ENCODE measurements around the gene TMX2.
A peak's percentile ranks its signal among the peaks of the same experiment; 100 is the strongest.
"Not testable (repeated sequence)": the region's sequence is repeated elsewhere in the genome, so short reads cannot be mapped to it uniquely, and the experiment has no call there.

Gene TMX2

DNA sequence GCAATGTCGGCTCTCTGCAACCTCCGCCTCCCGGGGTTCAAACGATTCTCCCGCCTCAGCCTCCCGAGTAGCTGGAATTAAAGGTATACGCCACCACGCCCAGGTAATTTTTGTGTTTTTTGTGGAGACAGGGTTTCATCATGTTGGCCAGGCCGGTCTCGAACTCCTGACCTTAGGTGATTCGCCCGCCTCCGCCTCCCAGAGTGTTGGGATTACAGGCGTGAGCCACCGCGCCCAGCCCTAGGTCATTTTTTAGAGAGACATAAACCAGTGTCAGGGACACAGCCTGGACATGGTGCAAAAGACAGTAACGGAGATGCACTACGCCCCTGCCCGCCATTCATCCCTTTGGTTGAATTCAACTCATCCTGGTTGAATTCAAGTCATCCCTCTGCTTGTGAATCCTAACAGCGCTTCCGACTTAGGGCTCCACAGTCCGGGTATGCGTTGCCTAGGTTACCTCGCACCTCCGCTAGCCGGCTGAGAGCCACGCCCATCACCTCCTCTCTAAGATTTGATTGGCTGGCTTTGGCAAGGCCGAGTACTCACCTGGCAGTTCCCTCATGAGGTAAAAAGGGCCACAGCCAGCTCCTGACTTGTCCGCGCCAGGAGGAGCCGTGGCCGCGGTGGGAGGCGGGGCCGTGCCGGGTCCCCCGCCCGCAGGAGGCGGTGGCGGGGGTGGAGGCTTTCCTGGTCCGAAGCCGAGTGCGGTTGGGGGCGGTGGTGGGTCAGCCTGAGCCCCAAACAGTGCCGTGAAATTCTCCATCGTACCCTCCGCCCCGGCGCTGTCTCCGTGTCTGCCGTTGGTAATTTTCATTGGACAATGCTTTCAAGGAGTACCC, 758 bp upstream of the TMX2 start, which contains the start of gene MED19:
Gene MED19, minus strand, starts transcription at position 802 of the 842 bp plus-strand sequence. Its CDS starts 36 bp downstream, at position 766.
- DNase-seq (ENCODE audit: low spot score) (peak; percentile 79), FAIRE-seq (no peak)

DNA sequence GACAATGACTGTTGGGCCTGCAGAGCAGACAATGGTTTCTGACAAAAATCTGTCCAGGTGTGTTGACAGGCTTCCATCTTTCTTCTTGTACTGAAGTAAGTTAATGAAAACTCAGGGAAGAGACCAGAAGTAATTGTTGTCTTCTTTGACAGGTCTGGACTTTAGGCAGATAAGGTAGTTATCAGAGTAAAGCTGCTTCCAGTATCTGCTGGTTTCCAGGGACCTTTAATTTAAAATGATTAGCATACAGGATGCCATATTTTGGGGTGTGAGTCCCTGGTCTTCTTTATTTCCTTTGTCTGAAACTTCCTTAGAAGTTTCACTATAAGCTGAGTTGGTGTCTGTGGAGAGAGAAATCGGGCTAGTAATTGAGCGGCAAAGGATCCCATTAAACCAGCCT, 1.4 kb downstream of the TMX2 start:
- FAIRE-seq (no peak), DNase-seq (ENCODE audit: low spot score) (no peak)

DNA sequence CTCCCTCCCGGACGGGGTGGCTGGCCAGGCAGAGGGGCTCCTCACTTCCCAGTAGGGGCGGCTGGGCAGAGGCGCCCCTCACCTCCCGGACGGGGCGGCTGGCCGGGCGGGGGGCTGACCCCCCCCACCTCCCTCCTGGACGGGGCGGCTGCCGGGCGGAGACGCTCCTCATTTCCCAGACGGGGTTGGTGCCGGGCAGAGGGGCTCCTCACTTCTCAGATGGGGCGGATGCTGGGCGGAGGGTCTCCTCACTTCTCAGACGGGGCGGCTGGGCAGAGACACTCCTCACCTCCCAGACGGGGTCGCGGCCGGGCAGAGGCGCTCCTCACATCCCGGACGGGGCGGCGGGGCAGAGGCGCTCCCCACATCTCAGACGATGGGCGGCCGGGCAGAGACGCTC, 4.3 kb downstream of the TMX2 start:
- not testable (repeated sequence) for DNase-seq (ENCODE audit: low spot score); FAIRE-seq

DNA sequence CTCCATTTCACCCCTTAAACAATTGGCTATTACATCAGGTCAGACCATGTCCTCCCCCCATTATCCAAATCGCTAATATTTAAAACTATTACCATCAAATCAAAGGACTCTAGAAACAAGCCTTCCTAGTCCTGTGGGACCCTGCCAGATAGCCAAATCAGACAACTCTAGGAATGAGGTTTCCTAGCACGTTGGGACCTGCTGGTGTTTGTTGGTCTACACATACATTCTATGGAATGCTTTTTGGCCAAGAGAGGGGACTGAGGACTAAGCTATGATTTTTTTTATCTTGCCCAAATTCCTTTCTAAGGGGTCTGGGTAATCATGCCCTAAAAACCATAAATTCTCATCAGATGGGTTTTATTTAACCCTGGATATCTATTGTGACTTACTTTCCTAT, 14.8 kb downstream of the TMX2 start:
- no peak for FAIRE-seq

DNA sequence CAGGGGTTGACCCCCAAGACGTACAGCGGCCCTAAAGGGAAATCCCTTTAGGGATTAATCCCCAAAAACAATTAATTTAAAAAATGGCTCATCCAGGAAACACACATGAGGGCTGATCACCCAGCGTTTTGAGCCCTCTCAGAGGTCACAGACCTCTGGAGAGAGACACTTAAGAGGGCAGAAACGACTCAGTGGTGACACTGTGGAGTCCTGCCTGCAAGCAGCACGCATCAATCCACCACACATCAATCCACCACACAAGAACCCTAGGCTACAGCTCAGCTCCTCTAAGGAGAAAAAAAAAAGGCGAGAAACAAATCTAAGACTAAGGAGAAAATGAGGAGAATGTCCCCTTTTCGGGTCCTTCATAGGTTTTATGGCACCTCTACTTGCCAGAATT, 16.4 kb downstream of the TMX2 start:
- DNase-seq (ENCODE audit: low spot score) (no peak), FAIRE-seq (no peak)

More for the DNA sequence above, 14.8 kb downstream of the TMX2 start:
- no peak for DNase-seq (ENCODE audit: low spot score)

DNA sequence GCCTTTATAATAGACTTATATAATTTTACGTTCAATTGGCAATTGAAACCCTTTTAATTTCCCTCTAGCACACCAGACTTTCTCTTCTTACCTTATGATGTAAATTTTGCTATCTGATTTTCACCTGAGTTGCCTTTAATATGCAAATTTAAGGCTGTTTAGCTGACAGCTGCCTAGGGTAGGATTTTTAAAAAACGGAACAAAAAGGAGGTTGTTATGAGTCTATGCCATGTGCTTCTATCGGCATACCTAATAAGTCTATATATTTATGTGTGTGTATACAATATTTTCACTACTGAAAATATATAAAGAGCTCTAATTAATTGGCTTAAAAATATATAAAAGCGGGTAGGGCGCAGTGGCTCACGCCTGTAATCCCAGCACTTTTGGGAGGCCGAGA, 17.1 kb downstream of the TMX2 start:
- FAIRE-seq (no peak), DNase-seq (ENCODE audit: low spot score) (no peak)

DNA sequence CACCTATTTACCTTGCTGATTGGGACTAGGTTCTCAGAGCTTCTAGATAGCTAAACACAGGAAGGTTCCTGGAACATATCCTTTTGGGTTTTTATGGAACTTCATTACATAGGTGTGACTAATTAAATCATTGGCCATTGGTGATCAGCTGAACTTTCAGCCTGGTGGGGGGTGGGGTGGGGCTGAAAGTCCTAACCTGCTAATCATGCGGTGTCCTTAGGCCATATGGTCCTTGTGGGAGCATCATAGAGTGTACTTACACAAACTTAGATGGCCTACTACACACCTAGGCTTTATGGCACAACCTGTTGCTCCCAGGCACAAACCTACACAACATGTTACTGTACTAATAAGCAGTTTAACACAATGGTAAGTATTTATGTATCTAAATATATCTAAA, 20.3 kb downstream of the TMX2 start:
- no peak for FAIRE-seq

DNA sequence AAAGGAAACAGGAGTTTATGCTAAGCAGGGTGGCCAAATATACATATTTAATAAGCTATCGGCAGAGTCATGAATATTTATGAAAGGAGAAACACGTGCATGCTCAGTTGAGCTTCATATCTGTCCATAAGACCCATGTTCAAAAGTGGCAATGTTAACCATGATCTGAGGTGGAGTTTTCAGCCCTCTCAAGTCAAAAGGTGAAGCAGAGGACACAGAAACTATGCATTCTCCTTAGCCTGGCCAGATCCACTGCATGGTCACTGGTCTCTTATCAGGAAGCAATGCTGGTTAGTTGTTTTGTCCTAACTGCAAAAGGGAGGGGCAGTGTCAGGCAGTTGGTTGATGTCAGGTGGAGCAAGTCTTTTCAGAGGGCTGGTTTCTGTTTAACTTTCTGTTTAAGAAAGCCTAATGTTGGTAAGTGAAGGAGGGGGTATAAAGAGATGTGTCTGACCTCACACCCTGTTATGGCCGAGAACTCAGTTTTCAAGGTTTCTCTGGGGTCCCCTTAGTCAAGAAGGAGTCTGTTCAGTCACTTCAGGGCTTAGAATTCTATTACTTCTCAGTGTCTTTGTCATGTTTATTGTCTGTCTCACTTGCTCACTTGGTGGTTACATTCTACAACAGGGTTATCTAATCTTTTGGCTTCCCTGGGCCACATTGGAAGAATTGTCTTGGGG, 23.4 kb downstream of the TMX2 start:
- DNase-seq (ENCODE audit: low spot score): no peak

More for the DNA sequence above, 20.3 kb downstream of the TMX2 start:
- DNase-seq (ENCODE audit: low spot score): no peak

DNA sequence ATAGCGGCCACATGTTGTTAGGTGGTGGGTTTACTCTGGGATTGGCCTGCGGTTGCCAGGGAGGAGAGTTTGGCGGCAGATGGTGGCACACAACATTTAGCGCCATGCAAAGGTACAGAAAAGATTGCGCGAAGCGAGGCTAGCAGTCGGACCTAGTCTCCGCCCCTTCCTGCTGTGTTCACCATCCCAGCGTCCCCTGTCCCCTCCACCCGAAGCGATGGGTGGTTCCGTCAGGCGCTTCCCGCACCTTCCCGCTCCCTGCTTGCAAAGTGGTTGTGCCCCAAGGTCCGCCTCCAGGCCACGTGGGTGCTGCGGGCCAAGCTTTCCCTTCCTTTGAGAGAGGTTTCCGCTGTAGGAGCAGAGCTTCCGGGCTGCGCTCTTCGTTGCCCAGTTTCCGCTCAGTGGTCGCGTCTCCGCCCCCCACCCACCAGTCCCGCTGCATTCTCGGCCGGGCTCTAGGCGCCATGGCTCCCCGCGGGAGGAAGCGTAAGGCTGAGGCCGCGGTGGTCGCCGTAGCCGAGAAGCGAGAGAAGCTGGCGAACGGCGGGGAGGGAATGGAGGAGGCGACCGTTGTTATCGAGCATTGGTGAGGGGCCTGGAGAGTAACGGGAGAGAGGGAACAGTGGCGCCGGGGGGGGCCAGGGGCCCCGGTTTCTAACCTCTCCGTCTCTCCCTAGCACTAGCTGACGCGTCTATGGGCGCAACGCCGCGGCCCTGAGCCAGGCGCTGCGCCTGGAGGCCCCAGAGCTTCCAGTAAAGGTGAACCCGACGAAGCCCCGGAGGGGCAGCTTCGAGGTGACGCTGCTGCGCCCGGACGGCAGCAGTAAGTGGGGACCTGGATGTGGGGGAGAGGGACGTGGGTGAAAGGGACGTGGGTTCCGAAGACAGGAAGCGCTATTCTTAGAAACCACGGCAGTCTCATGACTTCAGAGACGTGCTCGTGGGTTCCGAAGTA, 29.0 kb downstream of the TMX2 start, which contains the start of gene SELENOH:
Gene SELENOH, plus strand, starts transcription at position 360 of the 955 bp plus-strand sequence. Its CDS starts 105 bp downstream, at position 465.
- DNase-seq (ENCODE audit: low spot score) (peak; percentile 89), FAIRE-seq (peak; percentile 14)

More for the DNA sequence above, 23.4 kb downstream of the TMX2 start:
- no peak for FAIRE-seq

DNA sequence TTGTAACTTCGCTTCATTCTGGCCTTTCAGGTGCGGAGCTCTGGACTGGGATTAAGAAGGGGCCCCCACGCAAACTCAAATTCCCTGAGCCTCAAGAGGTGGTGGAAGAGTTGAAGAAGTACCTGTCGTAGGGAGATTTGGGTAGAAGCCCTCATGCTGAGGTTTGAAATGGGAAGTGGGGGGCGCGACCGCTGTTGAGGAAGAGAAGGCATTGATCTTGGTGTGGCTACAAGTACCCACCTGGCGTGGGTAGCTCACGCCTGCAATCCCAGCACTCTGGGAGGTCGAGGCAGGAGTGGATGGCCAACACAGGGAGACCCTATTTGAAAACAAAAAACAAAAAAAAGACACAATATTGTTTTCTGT, 29.7 kb downstream of the TMX2 start:
- no peak for FAIRE-seq

DNA sequence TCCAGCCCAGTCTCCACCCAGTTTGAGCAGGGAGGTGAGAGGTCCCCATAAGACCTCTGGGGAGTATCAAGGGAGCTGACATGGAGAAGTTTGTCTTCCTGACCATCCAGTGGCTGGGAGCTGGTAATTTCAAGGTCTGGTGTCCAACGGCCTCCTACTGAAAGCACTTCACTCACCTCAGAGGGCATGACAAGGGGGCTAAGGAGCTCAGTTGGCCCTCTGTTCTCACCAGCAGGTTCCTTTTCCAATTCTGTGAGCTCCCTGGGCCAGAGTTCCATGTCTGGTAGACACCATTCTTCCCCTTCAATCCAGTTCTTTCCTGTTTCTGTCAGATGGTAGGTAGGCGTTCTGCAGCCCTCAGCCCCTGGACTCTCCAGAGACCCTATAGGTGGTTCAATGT, 32.0 kb downstream of the TMX2 start:
- DNase-seq (ENCODE audit: low spot score) (no peak), FAIRE-seq (no peak)

More for the DNA sequence above, 29.7 kb downstream of the TMX2 start:
- no peak for DNase-seq (ENCODE audit: low spot score)

DNA sequence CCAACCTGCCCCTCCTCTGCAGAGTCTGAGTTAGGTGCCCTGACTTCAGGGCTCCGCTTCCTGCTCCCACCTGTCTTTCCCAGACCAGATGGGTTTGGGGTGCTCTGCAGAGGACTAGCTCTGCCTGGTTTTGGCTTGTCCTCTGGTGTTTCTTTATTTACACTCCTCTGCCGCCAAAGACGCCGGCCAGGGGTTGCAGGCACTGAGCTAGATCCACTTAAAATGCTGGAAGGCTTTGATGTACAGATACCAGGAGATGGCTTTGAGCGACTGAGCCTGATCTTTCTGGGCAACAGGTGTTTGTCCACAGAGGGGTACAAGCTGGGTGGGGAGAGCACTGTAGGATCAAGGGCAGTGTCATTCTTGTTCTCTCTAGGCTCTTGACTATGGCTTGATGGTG, 32.8 kb downstream of the TMX2 start:
- DNase-seq (ENCODE audit: low spot score) (no peak), FAIRE-seq (no peak)

DNA sequence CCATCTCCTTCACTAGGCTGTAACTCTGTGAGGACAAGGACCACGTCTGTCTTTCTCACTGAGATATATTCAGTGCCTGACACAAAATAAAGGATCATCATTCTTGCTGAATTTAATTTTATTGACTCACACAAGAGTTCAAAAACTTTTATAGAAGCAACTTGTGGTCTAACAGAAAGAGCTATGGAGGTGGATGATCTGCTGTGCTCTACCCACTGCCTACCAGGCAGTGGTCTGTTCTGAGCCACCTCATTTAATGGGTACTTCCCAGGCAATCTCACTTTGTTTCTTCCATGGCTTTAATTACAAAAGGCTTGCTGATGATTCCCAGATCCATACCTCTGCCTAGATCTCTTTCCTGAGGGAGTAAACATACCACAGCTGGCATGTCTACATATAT, 34.5 kb downstream of the TMX2 start:
- no peak for DNase-seq (ENCODE audit: low spot score)
- FAIRE-seq: no peak

DNA sequence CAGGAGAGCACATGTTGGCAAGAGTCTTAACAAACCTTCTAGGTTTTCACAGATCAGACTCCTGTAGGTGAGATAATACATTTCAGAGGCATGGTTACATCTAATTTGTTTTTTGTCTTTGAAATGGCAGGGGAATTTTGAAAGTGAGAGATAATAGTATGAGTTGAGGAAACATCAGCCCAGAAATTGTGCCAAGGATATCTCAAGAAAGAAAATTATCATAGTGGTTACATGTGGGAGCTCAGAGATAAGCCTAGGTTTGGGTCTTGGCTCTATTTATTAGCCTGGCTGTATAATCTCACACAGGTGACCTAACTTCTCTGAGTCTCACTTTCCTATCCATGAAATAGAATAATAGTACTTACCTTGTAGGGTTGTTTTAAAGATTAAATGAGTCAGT, 38.8 kb downstream of the TMX2 start:
- no peak for FAIRE-seq

DNA sequence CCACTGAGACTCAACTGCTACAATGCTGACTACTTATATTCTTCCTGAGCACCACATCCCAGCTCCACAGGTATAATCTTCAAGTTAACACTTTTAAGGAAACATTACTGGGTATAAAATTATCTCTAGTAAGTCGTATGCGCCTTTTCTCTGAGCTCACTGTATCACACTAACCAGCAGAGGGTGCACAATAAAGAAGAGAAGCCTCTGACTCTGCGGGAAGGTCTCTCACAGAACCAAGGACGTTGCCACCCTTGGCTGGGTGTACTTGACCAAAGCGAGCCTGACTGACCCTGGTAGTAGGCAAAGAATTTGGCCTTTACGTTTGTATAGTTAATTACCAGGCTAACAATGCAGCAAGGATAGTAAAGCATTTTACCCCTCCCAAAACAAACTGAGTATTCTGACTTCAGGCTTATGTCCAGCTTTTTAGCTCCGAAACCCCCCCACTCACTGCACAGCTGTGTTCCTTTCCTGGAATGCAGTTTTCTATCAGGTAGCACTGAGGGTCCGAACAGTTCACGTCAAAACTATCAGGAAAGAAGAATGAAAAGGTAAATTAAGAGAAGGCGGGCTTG, 39.4 kb downstream of the TMX2 start, which contains the start of gene BTBD18:
Gene BTBD18, minus strand, starts transcription at position 144 of the 578 bp plus-strand sequence. CDS start 631 bp downstream, outside the sequence.
- DNase-seq (ENCODE audit: low spot score) (no peak), FAIRE-seq (no peak)

More for the DNA sequence above, 38.8 kb downstream of the TMX2 start:
- DNase-seq (ENCODE audit: low spot score): no peak

DNA sequence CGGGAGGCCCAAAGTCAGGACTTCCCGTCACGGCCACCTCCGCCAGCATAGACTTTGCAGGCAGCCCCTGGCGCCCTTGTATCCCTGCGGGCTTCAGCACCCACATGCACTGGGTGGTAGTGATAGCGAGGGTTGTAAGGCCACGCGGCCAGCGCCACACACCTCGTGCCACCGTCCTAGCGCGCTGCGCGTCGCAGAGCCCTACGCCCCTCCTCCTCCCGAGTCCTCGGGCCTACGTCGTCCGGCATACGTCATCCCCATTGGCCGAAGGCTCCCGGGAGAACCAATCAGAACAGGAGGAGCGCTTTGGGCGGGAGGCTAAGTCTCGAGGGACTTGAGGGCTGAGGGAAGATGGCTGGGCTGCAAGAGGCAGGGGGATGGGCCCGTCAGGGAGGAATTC, 40.6 kb downstream of the TMX2 start:
- FAIRE-seq (no peak), DNase-seq (ENCODE audit: low spot score) (no peak)

DNA sequence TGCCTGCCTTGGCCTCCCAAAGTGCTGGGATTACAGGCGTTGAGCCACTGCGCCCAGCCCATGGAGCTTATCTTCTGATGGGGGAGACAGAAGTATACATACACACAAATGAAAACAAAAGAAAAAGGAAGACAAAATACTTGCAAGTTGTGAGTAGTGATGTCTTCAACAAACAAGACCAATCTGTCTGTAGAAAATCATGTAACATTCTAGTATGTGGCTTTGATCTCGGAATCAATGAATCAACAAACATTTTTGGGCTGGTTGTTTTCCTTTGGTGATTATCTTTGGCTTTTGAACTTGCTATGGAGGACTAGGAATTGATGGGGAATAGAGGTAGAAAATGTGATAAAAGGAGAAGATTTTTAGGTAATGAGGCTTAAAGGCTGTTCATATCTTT, 45.8 kb downstream of the TMX2 start:
- DNase-seq (ENCODE audit: low spot score) (no peak), FAIRE-seq (no peak)

DNA sequence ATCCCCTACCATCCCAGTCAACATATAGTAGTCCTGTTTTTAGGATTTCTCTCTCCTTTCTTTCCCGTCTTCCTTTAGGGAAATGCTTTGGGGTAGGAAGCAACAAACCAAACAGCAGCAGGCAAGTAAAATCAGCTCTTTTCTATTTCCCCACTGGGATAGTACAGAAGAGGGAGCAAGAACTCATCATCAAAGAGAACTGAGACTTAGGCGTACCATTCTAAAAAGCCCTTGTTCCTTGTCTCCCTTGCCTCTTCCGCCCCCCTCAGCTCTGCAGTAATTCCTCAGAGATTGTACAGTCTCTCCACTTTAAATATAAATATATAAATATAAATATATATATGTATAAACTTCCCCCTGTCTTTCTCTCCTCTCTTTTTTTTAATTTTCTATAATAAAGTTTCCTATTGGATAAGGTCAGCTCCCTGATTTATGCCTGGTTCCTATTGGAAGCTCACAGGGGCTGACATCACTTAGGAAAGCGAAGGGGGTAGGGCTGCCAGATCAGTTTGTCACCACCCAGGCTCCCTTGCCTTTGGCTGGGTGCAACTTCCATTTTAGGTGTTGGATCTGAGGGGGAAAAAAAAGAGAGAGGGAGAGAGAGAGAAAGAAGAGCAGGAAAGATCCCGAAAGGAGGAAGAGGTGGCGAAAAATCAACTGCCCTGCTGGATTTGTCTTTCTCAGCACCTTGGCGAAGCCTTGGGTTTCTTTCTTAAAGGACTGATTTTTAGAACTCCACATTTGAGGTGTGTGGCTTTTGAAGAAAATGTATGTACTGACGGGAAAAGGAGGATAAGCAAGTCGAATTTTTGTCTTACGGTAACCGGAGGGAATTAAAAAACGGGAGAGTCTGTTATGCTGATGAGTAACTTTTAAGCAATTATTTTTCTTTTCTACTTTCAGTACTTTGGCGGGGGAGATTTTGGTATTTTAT, 49.2 kb downstream of the TMX2 start, which contains the start of gene CTNND1:
Gene CTNND1, plus strand, starts transcription at position 502 of the 934 bp plus-strand sequence. CDS start 29,677 bp downstream, outside the sequence.
- FAIRE-seq (peak; percentile 94), DNase-seq (ENCODE audit: low spot score) (peak; percentile 92)

DNA sequence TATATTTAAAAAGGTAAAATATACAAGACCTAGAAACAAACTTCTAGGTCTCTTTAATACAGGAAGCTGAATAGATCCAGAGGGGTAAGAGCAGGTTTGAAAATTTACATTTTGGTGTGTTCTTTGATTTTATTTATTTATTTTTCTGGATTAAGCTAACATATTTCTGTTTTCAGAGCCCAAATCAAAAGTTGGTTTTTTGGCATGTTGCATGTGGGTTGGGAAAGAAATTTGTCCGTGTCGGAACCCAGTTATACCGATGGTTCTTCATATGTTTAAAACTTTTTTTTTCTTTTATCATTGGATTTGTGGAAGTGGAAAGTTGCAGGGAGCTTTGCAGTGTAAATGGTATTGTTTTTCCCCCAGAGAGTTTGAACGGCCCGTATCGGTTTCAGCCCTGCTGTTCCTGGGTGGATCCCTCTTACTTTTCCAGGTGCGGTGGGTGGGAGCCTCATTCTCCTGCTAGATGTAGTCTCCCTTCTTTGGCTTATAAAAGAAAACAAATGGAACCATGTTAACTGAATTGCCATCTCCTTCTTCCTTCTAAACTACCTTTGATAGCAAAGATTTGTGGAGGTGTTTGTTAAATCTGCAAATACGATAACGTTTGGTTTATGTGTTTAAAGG, 50.0 kb downstream of the TMX2 start:
- no peak for DNase-seq (ENCODE audit: low spot score)
- FAIRE-seq: no peak
